Ectodermal cell (in vitro differentiated cells): ENCODE data around the gene KANTR.
"Not testable (repeated sequence)": the region's sequence is repeated elsewhere in the genome, so short reads cannot be mapped to it uniquely, and the experiment has no call there.

Source experiments
- H3K27ac ChIP-seq: 2 replicates; pipeline ENCODE4 v1.7.0; 2013; ENCODE audit warnings: mild to moderate bottlenecking, low read depth, low read length; ENCODE audit not compliant: insufficient read depth, poor library complexity, severe bottlenecking
- H3K27me3 ChIP-seq: 2 replicates; pipeline ENCODE4 v1.7.0; 2013; ENCODE audit warnings: mild to moderate bottlenecking, low read length; ENCODE audit not compliant: insufficient read depth, control insufficient read depth, poor library complexity, severe bottlenecking
- H3K36me3 ChIP-seq: one replicate; pipeline ENCODE4 v1.7.0; 2013; ENCODE audit warnings: low read length; ENCODE audit not compliant: control insufficient read depth, insufficient read depth
- H3K4me1 ChIP-seq: one replicate; pipeline ENCODE4 v1.7.0; 2013; ENCODE audit warnings: low read length; ENCODE audit not compliant: control insufficient read depth, insufficient read depth
- H3K4me3 ChIP-seq: 2 replicates; pipeline ENCODE4 v1.7.0; 2013; ENCODE audit warnings: low read depth, low read length, control low read depth; ENCODE audit not compliant: insufficient read depth
- H3K9me3 ChIP-seq: 2 replicates; pipeline ENCODE4 v1.7.0; 2013; ENCODE audit warnings: mild to moderate bottlenecking, low read length, moderate library complexity; ENCODE audit not compliant: control insufficient read depth
- WGBS, 2 experiments: methylation state at CpG; one replicate each; pipeline ENCODE4 v1.1.7; 2013; ENCODE audit warnings: missing lambda C conversion rate in 2 of 2; 5-methylcytosine and 5-hydroxymethylcytosine counted together

The KANTR gene

DNA sequence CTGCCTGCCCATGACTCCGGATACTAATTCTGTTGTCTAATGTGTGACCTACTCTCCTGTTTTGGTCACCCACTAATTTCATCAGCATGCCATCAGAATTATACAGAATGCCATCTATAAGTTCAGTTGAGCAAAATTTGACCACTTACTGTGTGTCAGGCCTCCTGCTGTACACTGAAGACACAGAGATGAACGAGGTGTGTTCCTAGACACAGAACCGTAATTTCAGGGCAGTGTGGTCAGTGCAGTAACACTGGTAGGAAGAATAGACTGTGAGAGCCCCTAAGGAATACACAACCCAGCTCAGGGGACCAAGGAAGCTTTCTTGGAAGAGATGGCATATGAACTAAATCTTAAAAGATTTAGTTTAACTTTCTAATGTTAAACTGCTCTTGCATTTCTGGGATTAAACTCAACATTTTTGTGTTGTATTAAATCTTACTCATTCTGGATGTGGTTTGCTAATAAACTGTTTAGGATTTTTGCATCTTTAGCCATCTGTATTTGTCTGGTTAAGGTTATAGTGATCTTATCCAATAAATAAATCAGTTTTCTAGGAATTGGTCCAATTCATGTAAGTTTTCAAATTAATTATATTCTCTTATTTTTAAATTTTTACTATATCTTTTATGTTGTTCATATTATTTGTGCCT is 34.3 kb downstream of the KANTR start:
- Histone ChIP-seq H3K9me3 (no peaks in the 10 kb centered on the region), H3K36me3 (no peaks in the 10 kb centered on the region), H3K27ac (no peak overlapping the region), H3K27me3 (no peaks in the 10 kb centered on the region), H3K4me1 (no peaks in the 10 kb centered on the region), H3K4me3 (no peak overlapping the region)
- 93 to 94% methylated on average over 3 of the region's 3 CpGs for WGBS, 2 experiments

DNA sequence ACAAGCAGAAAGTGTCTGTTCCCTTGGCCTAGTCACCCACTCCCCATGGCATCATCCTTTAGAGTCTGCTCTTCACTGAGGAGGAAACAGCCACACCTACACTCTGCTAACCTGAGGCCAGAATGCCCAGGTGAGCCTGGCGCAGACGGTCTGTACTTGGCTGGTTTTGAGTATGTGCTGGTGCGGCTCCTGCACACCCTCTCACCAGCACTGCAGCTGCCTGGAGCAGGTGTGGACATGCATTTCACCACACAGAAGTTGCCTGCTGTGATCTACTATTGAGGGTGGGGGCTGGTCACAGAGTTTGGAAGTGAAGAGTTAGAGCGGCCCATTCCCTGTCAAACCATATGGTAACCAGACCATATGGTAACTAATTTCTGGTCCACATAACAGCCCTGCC is 39.5 kb downstream of the KANTR start:
- Histone ChIP-seq H3K4me1 (no peaks in the 10 kb centered on the region), H3K27me3 (no peaks in the 10 kb centered on the region), H3K9me3 (no peaks in the 10 kb centered on the region), H3K27ac (no peak overlapping the region), H3K4me3 (no peak overlapping the region), H3K36me3 (no peaks in the 10 kb centered on the region)
- WGBS, 2 experiments: 94 to 95% methylated on average over 3 to 4 of the region's 4 CpGs

DNA sequence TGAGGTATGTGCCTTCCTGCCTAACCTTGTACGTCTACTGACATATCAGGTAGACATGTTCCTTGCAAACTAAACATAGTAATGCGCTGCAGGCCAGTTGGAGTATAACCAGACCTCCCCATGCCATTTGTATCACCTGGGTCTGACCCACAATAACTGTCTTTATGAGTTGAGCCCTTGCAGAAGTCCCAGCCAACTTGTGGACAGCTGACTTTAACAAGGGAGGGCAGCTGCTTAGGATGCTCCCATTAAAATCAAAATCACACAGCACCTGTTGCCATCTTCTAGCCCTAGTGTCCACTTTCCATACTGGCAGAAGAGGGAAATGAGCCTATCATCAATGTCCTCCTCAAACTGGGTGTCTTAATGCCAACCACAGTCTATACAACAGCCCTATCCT is 41.6 kb downstream of the KANTR start:
- Histone ChIP-seq H3K9me3 (no peaks in the 10 kb centered on the region), H3K4me3 (no peak overlapping the region), H3K27me3 (no peaks in the 10 kb centered on the region), H3K36me3 (no peaks in the 10 kb centered on the region), H3K4me1 (no peaks in the 10 kb centered on the region), H3K27ac (no peak overlapping the region)
- WGBS, 2 experiments: 94 to 100% methylated on average over 2 of the region's 2 CpGs

DNA sequence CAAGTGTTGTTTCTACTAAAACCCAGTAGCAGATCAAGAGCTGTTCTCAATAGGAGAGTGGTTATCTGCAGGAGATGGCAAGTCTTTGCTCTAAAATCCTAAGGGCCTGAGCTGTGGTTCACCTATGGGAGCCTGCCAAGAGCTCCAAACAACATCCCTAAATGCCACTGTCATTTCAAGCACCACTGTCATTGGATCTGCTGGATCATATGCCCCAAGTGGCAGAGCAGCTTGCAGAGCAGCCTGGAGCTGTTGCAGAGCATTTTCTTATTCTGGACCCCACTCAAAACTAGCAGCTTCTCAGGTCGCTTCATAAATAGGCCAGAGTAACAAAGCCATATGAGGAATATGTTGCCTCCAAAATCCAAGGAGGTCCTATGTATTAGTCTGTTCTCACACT is 59.6 kb downstream of the KANTR start:
- no peaks in the 10 kb centered on the region for H3K36me3 ChIP-seq
- no peaks in the 10 kb centered on the region for H3K27me3 ChIP-seq
- H3K4me1 ChIP-seq: no peaks in the 10 kb centered on the region
- no peak overlapping the region for H3K4me3 ChIP-seq
- WGBS, 2 experiments: 100% methylated on average over 1 of the region's 1 CpG; no CpG with 5 or more reads in 1 of the 2 experiments
- no peak overlapping the region for H3K27ac ChIP-seq
- H3K9me3 ChIP-seq: no peaks in the 10 kb centered on the region

DNA sequence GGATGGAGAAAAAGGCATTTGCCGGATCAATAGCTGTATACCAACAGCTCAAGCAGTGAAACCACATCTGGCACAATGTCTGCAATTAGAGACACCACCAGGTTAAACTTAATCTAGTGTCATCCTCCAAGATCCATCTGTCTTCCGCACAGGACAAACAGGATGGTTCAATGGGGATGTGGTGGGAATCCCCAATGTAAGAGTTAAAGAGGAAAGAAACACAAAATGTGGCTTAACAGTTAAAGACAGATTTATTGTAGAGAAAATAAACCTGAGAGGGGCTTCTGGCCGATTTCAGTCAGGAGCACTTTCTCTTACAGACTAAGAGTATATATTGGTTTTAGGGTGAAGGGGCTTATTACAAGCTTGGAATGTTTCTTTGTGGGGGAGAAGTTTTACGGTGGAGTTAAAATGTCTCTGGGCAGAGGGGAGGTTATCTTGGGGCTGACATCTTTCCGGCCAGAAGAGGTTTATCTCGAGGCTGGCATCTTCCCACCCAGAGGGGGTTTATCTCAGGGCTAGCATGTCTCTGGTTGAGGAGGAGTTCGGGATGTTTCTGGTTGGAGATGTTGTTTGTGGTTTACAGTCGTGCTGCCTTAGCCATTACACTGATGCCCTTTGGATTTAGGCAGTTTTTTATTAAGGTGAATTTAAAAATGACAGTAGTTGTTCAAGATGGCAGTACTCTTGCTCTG is 61.7 kb downstream of the KANTR start:
- 97 to 98% methylated on average over 8 of the region's 8 CpGs for WGBS, 2 experiments
- Histone ChIP-seq H3K4me3 (no peak overlapping the region), H3K36me3 (no peaks in the 10 kb centered on the region), H3K27ac (no peak overlapping the region), H3K9me3 (no peaks in the 10 kb centered on the region), H3K27me3 (no peaks in the 10 kb centered on the region), H3K4me1 (no peaks in the 10 kb centered on the region)

DNA sequence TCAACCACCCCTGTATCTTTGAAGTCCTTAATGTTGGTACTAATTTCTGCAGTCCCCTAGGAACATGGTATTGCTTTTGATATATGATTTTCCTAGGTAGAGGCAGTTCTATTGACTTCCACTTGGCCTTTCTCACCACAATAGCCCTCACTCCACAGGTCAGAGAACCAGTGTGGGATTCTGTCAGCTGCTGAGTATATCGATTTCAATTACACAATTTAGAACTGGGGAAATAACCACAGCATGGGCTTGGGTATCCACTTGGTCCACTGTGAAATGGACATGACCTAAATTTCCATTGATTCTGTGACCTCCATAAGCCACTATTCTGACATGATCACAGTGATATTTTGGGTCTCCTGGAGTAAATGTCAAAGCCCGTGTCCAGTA is 62.3 kb downstream of the KANTR start:
- Histone ChIP-seq H3K9me3 (no peaks in the 10 kb centered on the region), H3K27ac (no peak overlapping the region), H3K4me3 (no peak overlapping the region), H3K27me3 (no peaks in the 10 kb centered on the region), H3K4me1 (no peaks in the 10 kb centered on the region), H3K36me3 (no peaks in the 10 kb centered on the region)
- 91 to 97% methylated on average over 1 to 2 of the region's 2 CpGs for WGBS, 2 experiments

DNA sequence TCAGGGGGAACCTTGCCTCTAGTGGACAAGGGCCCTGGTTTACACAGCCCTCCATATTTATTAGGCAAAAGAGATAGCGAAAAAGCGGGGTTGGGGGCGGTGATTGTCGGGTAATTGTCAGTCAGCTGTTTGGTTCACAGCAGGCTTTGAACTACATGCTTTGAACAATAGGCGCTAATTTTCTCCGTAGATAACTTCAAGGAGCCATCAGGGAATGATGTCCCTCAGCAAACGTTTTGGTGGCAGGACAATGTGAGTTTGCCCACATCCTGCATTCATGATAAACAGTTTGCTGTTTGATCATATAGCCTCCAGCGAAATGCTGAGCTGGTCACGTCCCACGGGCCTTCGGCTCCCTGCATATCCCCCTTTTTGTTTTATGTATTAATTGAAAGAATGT is 65.2 kb downstream of the KANTR start:
- Histone ChIP-seq H3K27me3 (no peaks in the 10 kb centered on the region), H3K27ac (no peak overlapping the region), H3K4me3 (no peak overlapping the region), H3K36me3 (no peaks in the 10 kb centered on the region), H3K4me1 (no peaks in the 10 kb centered on the region), H3K9me3 (no peaks in the 10 kb centered on the region)
- whole genome bisulfite sequencing, 2 experiments: 85 to 88% methylated on average over 10 to 11 of the region's 11 CpGs

DNA sequence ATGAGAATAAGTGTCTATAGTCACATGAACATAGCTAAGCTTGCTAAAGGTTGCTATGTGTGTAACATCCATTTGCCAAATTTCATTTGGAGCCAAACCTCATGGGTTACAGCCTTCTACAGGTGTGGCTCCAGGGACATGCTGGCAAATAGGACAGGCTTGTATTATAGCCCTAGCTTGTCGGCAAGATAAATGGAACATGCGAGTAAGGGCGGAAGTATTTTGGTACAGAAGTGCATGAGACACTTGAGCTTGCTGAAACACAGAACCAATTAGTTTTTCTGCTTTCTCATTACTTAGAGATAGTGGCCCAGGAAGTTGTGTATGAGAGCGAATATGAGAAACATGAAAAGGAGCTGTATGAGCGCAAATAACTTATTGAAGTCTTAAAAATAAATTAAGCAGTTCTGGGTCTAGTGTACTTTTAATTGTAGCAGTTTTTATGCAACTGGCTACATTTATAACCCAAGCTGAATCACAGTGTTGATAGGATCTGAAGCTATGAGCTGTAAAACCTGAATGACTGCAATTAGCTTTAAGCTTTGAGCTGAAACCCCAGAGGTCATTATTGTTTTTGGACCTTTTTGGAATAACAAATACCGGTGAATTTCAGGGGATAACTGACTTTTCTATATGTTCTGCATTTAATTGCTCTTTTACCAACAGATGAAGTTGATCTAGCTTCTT is 66.5 kb downstream of the KANTR start:
- Histone ChIP-seq H3K36me3 (no peaks in the 10 kb centered on the region), H3K27me3 (no peaks in the 10 kb centered on the region), H3K27ac (no peak overlapping the region), H3K4me3 (no peak overlapping the region), H3K9me3 (no peaks in the 10 kb centered on the region), H3K4me1 (no peaks in the 10 kb centered on the region)
- 93 to 95% methylated on average over 6 of the region's 6 CpGs for WGBS, 2 experiments

DNA sequence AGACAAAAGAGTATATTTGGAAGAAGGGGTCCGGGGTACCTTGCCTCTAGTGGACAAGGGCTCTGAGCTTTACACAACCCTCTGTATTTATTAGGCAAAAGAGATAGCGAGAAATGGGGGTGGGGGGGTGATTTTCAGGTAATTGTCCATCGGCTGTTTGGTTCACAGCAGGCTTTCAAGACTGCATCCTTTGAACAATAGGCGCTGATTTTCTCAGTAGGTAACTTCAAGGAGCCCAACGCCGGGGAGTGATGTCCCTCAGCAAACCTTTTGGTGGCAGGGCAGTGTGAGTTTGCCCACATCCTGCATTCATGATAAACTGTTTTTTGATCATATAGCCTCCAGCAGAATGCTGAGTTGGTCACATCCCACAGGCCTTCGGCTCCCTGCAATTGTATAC is 69.5 kb downstream of the KANTR start:
- no peak overlapping the region for H3K4me3 ChIP-seq
- H3K4me1 ChIP-seq: no peaks in the 10 kb centered on the region
- H3K27ac ChIP-seq: no peak overlapping the region
- no peaks in the 10 kb centered on the region for H3K27me3 ChIP-seq
- no peaks in the 10 kb centered on the region for H3K9me3 ChIP-seq
- no peaks in the 10 kb centered on the region for H3K36me3 ChIP-seq
- WGBS, 2 experiments: 36 to 46% methylated on average over 5 to 6 of the region's 7 CpGs

DNA sequence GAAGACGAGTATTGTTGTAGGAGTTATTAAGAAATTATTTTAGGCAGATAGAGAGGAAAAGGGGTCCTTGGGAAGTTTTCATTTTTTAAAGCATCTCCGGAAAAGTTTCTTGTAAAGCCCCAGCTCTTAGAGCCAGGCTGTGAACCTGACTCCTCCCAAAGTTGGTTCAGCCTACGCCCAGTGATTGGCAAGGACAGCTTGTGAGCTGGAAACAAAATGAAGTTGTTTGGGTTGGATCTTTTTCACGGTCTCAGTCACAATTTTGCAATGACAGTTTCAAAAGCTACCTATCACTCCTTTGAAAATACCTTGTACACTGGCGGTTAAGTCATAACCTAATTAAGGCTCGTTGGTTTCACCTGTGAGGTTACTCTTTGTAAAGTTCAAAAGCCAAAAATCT is 70.6 kb downstream of the KANTR start:
- 77 to 94% methylated on average over 5 to 6 of the region's 6 CpGs for WGBS, 2 experiments
- not testable (repeated sequence) for H3K36me3 ChIP-seq, H3K4me1 ChIP-seq

More for the DNA sequence above, 70.6 kb downstream of the KANTR start:
- H3K9me3 ChIP-seq, H3K4me3 ChIP-seq, H3K27ac ChIP-seq, H3K27me3 ChIP-seq: not testable (repeated sequence)
